Stomach (tissue), 4 donors: ENCODE results near the gene HHIP.

ENCODE experiments used
- EP300 ChIP-seq: sonication (generic); formaldehyde crosslinking; IDR thresholded peaks from one replicate; pipeline ENCODE4 v1.6.1; 2017; ENCODE audit warnings: antibody characterized with exemption
- POLR2A ChIP-seq, 4 donors: fragments of 450-650 bp; IDR thresholded peaks; one replicate each; pipeline ENCODE4 v1.6.1; 2016; ENCODE audit warnings: antibody characterized with exemption in 4 of 4, control low read depth in 2 of 4, mild to moderate bottlenecking in 1 of 4, moderate library complexity in 1 of 4
- POLR2AphosphoS5 ChIP-seq, 3 donors: sonication (generic); formaldehyde crosslinking; IDR thresholded peaks; one replicate each; pipeline ENCODE4 v1.6.1; 2016; ENCODE audit warnings: antibody characterized with exemption in 3 of 3
- TF ChIP-seq, protein P1 (sequence below), 7 experiments: fragments of 450-650 bp in 4 of 7; fragments of 200-600 bp in 3 of 7; sonication (generic) in 3 of 7; IDR thresholded peaks; one replicate each; pipeline ENCODE4 v1.5.1; 2016 to 2019; ENCODE audit warnings: antibody characterized with exemption in 7 of 7, control low read depth in 2 of 7, mild to moderate bottlenecking in 1 of 7

DNA sequence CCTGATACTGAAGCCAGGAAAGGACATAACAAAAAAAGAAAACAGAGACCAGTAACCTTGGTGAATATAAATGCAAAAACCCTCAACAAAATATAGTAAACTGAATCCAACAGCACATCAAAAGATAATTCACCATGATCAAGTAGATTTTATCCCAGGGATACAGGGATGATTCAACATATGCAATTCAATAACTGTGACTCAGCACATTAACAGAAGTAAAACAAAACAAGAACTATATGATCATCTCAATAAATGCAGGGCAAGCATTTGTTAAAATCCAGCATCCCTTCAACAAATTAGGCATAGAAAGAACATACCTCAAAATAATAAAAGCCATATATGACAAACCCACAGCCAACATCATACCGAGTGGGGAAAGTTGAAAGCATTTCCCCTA lies 112.0 kb downstream of the HHIP start:
- TF ChIP-seq, protein P1, sequence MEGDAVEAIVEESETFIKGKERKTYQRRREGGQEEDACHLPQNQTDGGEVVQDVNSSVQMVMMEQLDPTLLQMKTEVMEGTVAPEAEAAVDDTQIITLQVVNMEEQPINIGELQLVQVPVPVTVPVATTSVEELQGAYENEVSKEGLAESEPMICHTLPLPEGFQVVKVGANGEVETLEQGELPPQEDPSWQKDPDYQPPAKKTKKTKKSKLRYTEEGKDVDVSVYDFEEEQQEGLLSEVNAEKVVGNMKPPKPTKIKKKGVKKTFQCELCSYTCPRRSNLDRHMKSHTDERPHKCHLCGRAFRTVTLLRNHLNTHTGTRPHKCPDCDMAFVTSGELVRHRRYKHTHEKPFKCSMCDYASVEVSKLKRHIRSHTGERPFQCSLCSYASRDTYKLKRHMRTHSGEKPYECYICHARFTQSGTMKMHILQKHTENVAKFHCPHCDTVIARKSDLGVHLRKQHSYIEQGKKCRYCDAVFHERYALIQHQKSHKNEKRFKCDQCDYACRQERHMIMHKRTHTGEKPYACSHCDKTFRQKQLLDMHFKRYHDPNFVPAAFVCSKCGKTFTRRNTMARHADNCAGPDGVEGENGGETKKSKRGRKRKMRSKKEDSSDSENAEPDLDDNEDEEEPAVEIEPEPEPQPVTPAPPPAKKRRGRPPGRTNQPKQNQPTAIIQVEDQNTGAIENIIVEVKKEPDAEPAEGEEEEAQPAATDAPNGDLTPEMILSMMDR (IDR thresholded peaks at IDR 0.05): no peak
- no peak for TF ChIP-seq POLR2A (IDR thresholded peaks at IDR 0.05)
- no peak for TF ChIP-seq POLR2AphosphoS5 (IDR thresholded peaks at IDR 0.05)
- TF ChIP-seq EP300: no peak
